ENCODE results near the gene ODF2. TPM values are rescaled to one million over a fixed set of nuclear protein-coding genes. Genes with fewer than 3 reads are reported as not detected.
"Not testable (repeated sequence)": the region's sequence is repeated elsewhere in the genome, so short reads cannot be mapped to it uniquely, and the experiment has no call there.

The ODF2 gene
- total RNA-seq, 1 experiment from 2014 or later = 103 TPM

GRCh38 chr9:128484686-128485413, 29.0 kb downstream of the ODF2 start:
- no peak for DNase-seq (ENCODE audit: low read depth)

GRCh38 chr9:128485414-128485855, 29.6 kb downstream of the ODF2 start:
- no peak for DNase-seq (ENCODE audit: low read depth)

GRCh38 chr9:128486201-128486600, 30.4 kb downstream of the ODF2 start:
- DNase-seq (ENCODE audit: low read depth) = no peak

GRCh38 chr9:128493424-128493823, 37.6 kb downstream of the ODF2 start:
- DNase-seq (ENCODE audit: low read depth) = no peak

- no peak for DNase-seq (ENCODE audit: low read depth)
These were observed 38.4 kb downstream of the ODF2 start for GRCh38 chr9:128494108-128494745.

- DNase-seq (ENCODE audit: low read depth) = no peak
These were observed 38.9 kb downstream of the ODF2 start for GRCh38 chr9:128494746-128495129.

GRCh38 chr9:128495296-128495695, 39.5 kb downstream of the ODF2 start:
- no peak for DNase-seq (ENCODE audit: low read depth)

- no peak for DNase-seq (ENCODE audit: low read depth)
These were observed 40.1 kb downstream of the ODF2 start for GRCh38 chr9:128495804-128496417.

- no peak for DNase-seq (ENCODE audit: low read depth)
These were observed 42.2 kb downstream of the ODF2 start for GRCh38 chr9:128497824-128498610.

- DNase-seq (ENCODE audit: low read depth) = no peak
These were observed 43.1 kb downstream of the ODF2 start for GRCh38 chr9:128498911-128499310.

- no peak for DNase-seq (ENCODE audit: low read depth)
These were observed 44.1 kb downstream of the ODF2 start for GRCh38 chr9:128499920-128500319.

GRCh38 chr9:128503415-128503825, 47.6 kb downstream of the ODF2 start:
- DNase-seq (ENCODE audit: low read depth) = not testable (repeated sequence)

GRCh38 chr9:128503870-128504269, 48.1 kb downstream of the ODF2 start:
- DNase-seq (ENCODE audit: low read depth) = peak; percentile 19

- peak; percentile 99 for DNase-seq (ENCODE audit: low read depth)
These were observed 48.9 kb downstream of the ODF2 start, which contains the start of gene GLE1 for GRCh38 chr9:128504485-128505413. GLE1 (plus strand) TSS chr9:128504719; CDS start chr9:128504806, 87 bp downstream.

GRCh38 chr9:128505414-128505765, 49.6 kb downstream of the ODF2 start:
- peak; percentile 24 for DNase-seq (ENCODE audit: low read depth)

GRCh38 chr9:128505906-128506305, 50.1 kb downstream of the ODF2 start:
- DNase-seq (ENCODE audit: low read depth) = not testable (repeated sequence)

- no peak for DNase-seq (ENCODE audit: low read depth)
These were observed 57.0 kb downstream of the ODF2 start for GRCh38 chr9:128512820-128513219.

- no peak for DNase-seq (ENCODE audit: low read depth)
These were observed 66.2 kb downstream of the ODF2 start for GRCh38 chr9:128521956-128522355.

GRCh38 chr9:128523199-128523925, 67.6 kb downstream of the ODF2 start:
- DNase-seq (ENCODE audit: low read depth) = peak; percentile 12

- no peak for DNase-seq (ENCODE audit: low read depth)
These were observed 70.9 kb downstream of the ODF2 start for GRCh38 chr9:128526720-128527119.
